Sigmoid colon (tissue), 7 donors: ENCODE results near the gene ARRDC1. TPM values are rescaled to one million over a fixed set of nuclear protein-coding genes. Genes with fewer than 3 reads are reported as not detected.

ENCODE experiments used
- DNase-seq: peaks from one replicate; pipeline ENCODE4 v3.0.0-alpha.2; 2019
- H3K27ac ChIP-seq, 4 donors: fragments of 200-600 bp; sonication (generic); one replicate each; pipeline ENCODE4 v1.5.1; 2016 to 2019; ENCODE audit warnings: mild to moderate bottlenecking in 1 of 4
- H3K27me3 ChIP-seq, 3 donors: fragments of 200-600 bp; sonication (generic); one replicate each; pipeline ENCODE4 v1.5.1; 2019; ENCODE audit warnings: mild to moderate bottlenecking in 1 of 3
- H3K36me3 ChIP-seq, 4 donors: fragments of 200-600 bp; sonication (generic); one replicate each; pipeline ENCODE4 v1.5.1; 2016 to 2019
- H3K4me1 ChIP-seq, 4 donors: fragments of 200-600 bp; sonication (generic); one replicate each; pipeline ENCODE4 v1.5.1; 2017 to 2019
- H3K4me3 ChIP-seq, 4 donors: fragments of 200-600 bp; sonication (generic); one replicate each; pipeline ENCODE4 v1.5.1; 2017 to 2019; ENCODE audit warnings: mild to moderate bottlenecking in 2 of 4, moderate library complexity in 1 of 4
- H3K9me3 ChIP-seq, 4 donors: fragments of 200-600 bp in 3 of 4; sonication (generic) in 3 of 4; one replicate each; pipeline versions ENCODE4 v1.5.1 to v1.6.1; 2013 to 2019
- EP300 ChIP-seq, 4 donors: sonication (generic); formaldehyde crosslinking; IDR thresholded peaks; one replicate each; pipeline ENCODE4 v1.6.1; 2017; ENCODE audit warnings: antibody characterized with exemption in 4 of 4
- POLR2A ChIP-seq, 2 donors: fragments of 450-650 bp; IDR thresholded peaks; one replicate each; pipeline ENCODE4 v1.6.1; 2016; ENCODE audit warnings: antibody characterized with exemption in 2 of 2, mild to moderate bottlenecking in 2 of 2, moderate library complexity in 2 of 2
- POLR2AphosphoS5 ChIP-seq, 4 donors: sonication (generic); formaldehyde crosslinking; IDR thresholded peaks; one replicate each; pipeline ENCODE4 v1.6.1; 2017; ENCODE audit warnings: antibody characterized with exemption in 4 of 4
- WGBS, 2 donors: extraction: QIAGEN DNeasy Blood & Tissue Kit; methylation state at CpG; one replicate each; pipeline ENCODE4 v1.1.7; 2013; 5-methylcytosine and 5-hydroxymethylcytosine counted together
- intact Hi-C: fragments of 100-400 bp; cut with DNase I; formaldehyde crosslinking; loops from one replicate; pipeline ENCODE4 v1.15.1; 2023
- polyA plus RNA-seq, 3 donors: library from polyadenylated mRNA; stranded (reverse); fragments of 200-250 nt; gene quantifications; one replicate each; pipeline ENCODE4 v1.2.3, GENCODE V29; 2013
- total RNA-seq, 4 donors: library from RNA; depleted of rRNA; stranded (reverse); fragments of >200 nt; gene quantifications; one replicate each; pipeline ENCODE4 v1.1.0, GENCODE V29; 2016
- TF ChIP-seq, protein P1 (sequence below), 4 experiments: fragments of 450-650 bp in 3 of 4; fragments of 200-600 bp in 1 of 4; IDR thresholded peaks; one replicate each; pipeline ENCODE4 v1.5.1; 2016 to 2019; ENCODE audit warnings: antibody characterized with exemption in 4 of 4, mild to moderate bottlenecking in 3 of 4, moderate library complexity in 2 of 4
- donor health status: healthy with polysubstance abuse.
- donor health status: Bipolar disorder and iron deficiency.
- donor health status: healthy.

Gene ARRDC1
- total and polyA plus RNA-seq, 7 donors = 12.5 to 131 (median 26.3) TPM

DNA sequence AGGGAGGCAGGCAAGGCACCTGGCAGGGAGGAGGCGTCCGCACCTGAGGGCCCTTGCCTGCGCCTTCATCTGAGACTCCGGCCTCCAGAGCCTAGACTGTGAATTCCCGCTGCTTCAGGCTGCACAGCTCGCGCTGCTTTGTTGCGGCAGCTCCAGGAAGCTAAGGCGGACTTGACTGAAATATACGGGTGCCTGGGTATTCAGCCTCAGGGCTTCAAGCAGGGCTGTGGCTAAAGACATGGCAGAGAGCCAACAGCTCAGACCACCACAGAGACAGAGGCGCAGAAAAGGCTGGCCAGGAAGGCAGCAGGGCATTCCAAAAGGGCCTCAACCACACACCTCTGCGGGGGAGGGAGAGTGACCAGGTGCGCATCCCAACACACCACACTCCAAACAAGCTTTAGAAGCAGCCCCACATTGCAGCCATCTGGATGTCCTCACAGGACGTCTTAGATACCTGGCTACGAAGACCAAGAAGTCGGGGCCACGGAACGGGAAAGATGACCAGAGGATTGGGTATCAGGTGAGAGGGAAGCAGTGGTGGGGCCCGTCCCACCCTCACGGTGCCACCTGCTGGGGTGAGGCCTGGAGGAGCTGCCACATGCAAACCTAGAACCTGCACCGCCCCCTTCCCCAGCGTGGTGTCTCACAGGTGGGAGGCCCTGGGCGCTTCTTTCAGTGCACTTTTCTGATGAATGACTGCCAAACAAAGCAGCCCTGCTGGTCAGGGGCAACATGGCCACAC is 25.1 kb upstream of the ARRDC1 start:
- TF ChIP-seq POLR2AphosphoS5 (IDR thresholded peaks at IDR 0.05) = no peak
- TF ChIP-seq, protein P1, sequence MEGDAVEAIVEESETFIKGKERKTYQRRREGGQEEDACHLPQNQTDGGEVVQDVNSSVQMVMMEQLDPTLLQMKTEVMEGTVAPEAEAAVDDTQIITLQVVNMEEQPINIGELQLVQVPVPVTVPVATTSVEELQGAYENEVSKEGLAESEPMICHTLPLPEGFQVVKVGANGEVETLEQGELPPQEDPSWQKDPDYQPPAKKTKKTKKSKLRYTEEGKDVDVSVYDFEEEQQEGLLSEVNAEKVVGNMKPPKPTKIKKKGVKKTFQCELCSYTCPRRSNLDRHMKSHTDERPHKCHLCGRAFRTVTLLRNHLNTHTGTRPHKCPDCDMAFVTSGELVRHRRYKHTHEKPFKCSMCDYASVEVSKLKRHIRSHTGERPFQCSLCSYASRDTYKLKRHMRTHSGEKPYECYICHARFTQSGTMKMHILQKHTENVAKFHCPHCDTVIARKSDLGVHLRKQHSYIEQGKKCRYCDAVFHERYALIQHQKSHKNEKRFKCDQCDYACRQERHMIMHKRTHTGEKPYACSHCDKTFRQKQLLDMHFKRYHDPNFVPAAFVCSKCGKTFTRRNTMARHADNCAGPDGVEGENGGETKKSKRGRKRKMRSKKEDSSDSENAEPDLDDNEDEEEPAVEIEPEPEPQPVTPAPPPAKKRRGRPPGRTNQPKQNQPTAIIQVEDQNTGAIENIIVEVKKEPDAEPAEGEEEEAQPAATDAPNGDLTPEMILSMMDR (IDR thresholded peaks at IDR 0.05) = no peak
- no peak for DNase-seq
- Histone ChIP-seq H3K9me3 (no peaks in the 10 kb centered on the region), H3K4me1 (peaks cover 0 to 48% (median 33%) of the 10 kb centered on the region in 4 donors), H3K36me3 (peaks cover 0 to 49% (median 8%) of the 10 kb centered on the region in 4 donors), H3K27ac (no peak overlapping the region), H3K4me3 (no peak overlapping the region), H3K27me3 (no peaks in the 10 kb centered on the region)
- 89% methylated on average over 23 of the region's 23 CpGs for WGBS, 2 donors
- intact Hi-C loops = no loop called here

DNA sequence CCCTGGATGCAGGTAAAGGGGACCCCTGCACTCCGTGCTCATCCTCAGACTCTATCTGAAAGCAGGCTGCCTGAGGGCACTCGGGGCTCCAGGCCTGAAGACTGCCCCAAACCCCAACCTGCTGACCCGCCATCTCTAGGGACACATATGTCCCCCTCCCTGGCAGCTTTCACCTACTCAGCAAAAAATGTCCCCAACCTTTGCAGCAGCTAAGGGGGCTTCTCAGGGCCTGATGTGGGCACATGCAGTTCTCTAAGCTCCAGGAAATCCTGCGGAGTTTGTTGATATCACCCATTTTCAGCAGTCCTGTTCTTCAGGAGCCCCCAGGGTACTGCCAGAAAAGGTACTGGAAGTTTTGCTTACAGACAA is 24.5 kb upstream of the ARRDC1 start:
- intact Hi-C loops = no loop called here
- peaks cover 0 to 42% (median 31%) of the 10 kb centered on the region in 4 donors for H3K4me1 ChIP-seq
- 93 to 95% methylated on average over 4 of the region's 4 CpGs for whole genome bisulfite sequencing, 2 donors

DNA sequence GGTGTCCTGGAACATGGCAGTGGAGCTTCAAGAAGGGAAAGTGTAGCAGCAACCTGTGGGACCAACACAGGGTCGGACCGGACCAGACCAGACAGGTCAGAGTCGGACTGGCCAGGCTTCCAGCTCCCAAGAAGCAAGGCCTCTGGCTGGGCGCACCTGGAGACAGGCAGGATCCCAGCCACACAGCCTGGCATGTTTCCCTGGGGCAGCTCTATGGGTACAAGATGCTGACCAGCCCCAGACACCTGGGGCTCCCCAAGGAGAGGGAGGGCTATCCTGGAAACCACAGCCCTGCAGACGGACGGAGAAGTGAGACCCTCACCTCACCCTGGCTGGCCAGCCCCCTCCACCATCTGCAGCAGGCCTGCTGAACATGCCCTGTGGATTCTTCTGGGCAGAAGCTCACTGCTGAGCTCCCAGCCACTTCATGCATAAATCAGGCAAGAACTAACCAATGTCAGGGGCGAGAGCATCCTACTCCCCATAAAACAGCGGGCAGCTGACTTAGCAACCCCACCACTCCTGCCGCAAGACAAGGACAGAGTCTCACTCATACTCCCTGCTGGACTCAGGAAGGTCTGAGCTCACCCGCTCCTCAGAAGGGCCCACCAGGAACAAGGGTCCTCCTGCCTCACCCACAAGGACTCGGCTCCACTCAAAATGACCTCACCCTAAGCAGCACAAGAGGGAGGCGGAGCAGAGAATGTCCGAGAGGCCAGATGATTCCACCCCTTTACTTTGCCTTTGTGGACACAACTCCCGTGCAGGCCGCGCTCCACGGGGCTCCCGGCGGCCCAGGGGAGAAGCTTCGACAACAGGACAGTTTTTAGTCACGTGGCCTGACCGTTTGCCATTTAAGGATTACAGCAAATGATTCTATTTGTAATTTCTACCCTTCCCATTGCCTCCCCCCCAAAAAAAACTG is 23.9 kb upstream of the ARRDC1 start:
- no peaks in the 10 kb centered on the region for H3K27me3 ChIP-seq
- H3K36me3 ChIP-seq = peaks cover 1 to 48% (median 12%) of the 10 kb centered on the region in 4 donors
- H3K4me3 ChIP-seq = no peak overlapping the region
- peaks cover 0 to 35% (median 24%) of the 10 kb centered on the region in 4 donors for H3K4me1 ChIP-seq
- no peaks in the 10 kb centered on the region for H3K9me3 ChIP-seq
- DNase-seq = no peak
- no peak overlapping the region for H3K27ac ChIP-seq
- TF ChIP-seq, protein P1 (IDR thresholded peaks at IDR 0.05) = no peak
- intact Hi-C loops = no loop called here
- WGBS, 2 donors = 93 to 94% methylated on average over 22 of the region's 22 CpGs

More for the DNA sequence above, 24.5 kb upstream of the ARRDC1 start:
- DNase-seq = no peak
- TF ChIP-seq, protein P1 (IDR thresholded peaks at IDR 0.05) = no peak
- no peak for TF ChIP-seq POLR2AphosphoS5 (IDR thresholded peaks at IDR 0.05)
- TF ChIP-seq POLR2A (IDR thresholded peaks at IDR 0.05) = no peak
- no peak for TF ChIP-seq EP300 (IDR thresholded peaks at IDR 0.05)
- Histone ChIP-seq H3K9me3 (no peaks in the 10 kb centered on the region), H3K4me3 (no peak overlapping the region), H3K27ac (no peak overlapping the region), H3K36me3 (peaks cover 0 to 49% (median 9%) of the 10 kb centered on the region in 4 donors), H3K27me3 (no peaks in the 10 kb centered on the region)

DNA sequence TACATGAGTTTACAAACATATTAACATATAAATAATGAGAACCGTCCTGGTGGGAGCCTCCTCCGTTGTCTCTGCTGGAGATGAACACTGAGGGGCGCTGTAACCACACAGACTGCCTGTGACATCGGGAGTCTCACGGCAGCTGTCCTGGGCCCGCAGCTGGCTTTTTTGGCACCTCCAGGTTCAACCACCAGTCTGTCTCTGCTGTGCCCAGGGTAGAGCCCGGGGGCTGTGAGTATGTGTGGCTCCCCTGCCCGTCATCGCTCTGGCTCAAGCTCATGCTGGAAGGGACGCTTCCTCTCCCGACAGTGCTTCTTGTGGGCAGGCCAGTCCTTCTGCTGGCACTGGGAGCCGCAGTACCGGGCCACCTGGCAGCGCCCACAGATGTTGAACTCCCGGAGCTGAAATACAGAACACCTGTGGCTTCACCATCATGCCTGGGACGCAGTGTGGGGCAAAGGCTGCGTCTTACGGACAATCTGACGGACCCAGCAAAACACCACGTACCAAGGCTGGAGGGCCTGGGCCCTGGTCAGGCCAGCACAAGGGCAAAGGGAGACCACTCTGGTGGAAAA is 23.1 kb upstream of the ARRDC1 start:
- no peak overlapping the region for H3K4me3 ChIP-seq
- H3K27ac ChIP-seq = no peak overlapping the region
- no peak for TF ChIP-seq POLR2AphosphoS5 (IDR thresholded peaks at IDR 0.05)
- no peak for TF ChIP-seq POLR2A (IDR thresholded peaks at IDR 0.05)
- TF ChIP-seq EP300 (IDR thresholded peaks at IDR 0.05) = no peak
- TF ChIP-seq, protein P1 (IDR thresholded peaks at IDR 0.05) = no peak
- no peaks in the 10 kb centered on the region for H3K27me3 ChIP-seq
- DNase-seq = no peak
- intact Hi-C loops = no loop called here
- H3K4me1 ChIP-seq = peaks cover 0 to 28% (median 17%) of the 10 kb centered on the region in 4 donors
- peaks cover 5 to 56% (median 19%) of the 10 kb centered on the region in 4 donors for H3K36me3 ChIP-seq
- 82 to 86% methylated on average over 20 of the region's 20 CpGs for WGBS, 2 donors
- no peaks in the 10 kb centered on the region for H3K9me3 ChIP-seq
